ENCODE results near the gene EML5.
A peak's percentile ranks its signal among the peaks of the same experiment; 100 is the strongest.

The EML5 gene

DNA sequence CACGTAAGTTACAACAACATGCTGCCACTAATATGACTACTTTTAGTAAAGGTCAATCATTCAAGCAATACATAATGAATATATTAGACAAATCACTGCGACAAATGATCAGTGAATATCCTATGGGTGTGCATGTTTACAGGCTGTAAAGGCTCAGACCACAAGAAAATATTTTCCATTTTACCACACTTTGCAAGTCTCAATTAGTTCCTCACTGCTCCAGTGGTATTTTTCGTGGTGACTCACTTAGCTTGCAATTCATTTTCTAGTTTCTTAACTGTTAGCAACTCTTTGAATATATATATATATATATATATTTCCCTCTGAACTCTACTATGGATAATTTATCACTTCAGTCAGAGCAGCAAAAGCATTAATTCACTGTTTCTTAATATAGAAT is 96.9 kb downstream of the EML5 start:
- no peak for FAIRE-seq
- no peak for DNase-seq (ENCODE audit: insufficient read length, low spot score)
- TF ChIP-seq, protein P1, sequence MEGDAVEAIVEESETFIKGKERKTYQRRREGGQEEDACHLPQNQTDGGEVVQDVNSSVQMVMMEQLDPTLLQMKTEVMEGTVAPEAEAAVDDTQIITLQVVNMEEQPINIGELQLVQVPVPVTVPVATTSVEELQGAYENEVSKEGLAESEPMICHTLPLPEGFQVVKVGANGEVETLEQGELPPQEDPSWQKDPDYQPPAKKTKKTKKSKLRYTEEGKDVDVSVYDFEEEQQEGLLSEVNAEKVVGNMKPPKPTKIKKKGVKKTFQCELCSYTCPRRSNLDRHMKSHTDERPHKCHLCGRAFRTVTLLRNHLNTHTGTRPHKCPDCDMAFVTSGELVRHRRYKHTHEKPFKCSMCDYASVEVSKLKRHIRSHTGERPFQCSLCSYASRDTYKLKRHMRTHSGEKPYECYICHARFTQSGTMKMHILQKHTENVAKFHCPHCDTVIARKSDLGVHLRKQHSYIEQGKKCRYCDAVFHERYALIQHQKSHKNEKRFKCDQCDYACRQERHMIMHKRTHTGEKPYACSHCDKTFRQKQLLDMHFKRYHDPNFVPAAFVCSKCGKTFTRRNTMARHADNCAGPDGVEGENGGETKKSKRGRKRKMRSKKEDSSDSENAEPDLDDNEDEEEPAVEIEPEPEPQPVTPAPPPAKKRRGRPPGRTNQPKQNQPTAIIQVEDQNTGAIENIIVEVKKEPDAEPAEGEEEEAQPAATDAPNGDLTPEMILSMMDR (IDR thresholded peaks at IDR 0.05; ENCODE audit: insufficient read depth, missing control alignments): no peak

DNA sequence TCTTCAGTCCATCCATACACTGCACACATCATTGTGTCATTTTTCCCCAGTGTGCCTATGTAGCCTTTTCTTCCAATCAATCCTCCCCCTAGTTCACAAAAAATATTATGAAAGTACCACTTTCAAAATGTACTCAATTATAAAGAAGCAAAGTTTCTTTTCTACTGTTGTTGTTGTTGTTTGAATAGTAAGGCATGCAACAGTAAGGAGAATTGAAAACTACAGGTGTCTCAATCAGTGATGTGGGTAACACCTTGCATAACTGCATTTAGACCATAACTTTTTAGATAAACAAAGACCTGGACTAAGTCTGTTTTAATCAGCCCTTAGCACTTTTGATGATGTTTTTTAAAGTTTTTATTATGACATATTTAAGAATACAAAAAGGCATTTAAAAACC is 104.4 kb downstream of the EML5 start:
- FAIRE-seq (no peak), DNase-seq (ENCODE audit: insufficient read length, low spot score) (no peak)
- TF ChIP-seq, protein P1 (IDR thresholded peaks at IDR 0.05; ENCODE audit: insufficient read depth, missing control alignments): no peak

DNA sequence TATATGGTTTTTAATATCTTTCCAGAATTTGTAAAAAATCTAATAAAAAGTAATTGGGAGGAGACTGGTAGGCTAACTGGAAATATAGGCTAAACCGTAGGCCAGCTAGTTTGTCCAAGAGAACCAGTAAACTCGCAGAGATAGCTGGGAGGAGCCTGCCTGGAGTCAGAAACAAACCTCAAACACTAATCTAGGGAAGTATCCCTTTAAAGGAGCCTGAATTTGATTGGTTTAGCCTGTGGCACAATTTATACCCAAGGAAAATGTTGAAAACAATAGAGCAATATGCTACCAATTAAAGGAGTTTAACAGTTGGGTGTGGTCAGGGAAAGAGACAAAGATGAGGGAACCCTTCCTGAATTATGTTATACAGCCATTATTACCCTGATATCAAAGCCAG is 109.6 kb downstream of the EML5 start:
- TF ChIP-seq, protein P1 (IDR thresholded peaks at IDR 0.05; ENCODE audit: insufficient read depth, missing control alignments): no peak
- DNase-seq (ENCODE audit: insufficient read length, low spot score) (no peak), FAIRE-seq (peak; percentile 16)

DNA sequence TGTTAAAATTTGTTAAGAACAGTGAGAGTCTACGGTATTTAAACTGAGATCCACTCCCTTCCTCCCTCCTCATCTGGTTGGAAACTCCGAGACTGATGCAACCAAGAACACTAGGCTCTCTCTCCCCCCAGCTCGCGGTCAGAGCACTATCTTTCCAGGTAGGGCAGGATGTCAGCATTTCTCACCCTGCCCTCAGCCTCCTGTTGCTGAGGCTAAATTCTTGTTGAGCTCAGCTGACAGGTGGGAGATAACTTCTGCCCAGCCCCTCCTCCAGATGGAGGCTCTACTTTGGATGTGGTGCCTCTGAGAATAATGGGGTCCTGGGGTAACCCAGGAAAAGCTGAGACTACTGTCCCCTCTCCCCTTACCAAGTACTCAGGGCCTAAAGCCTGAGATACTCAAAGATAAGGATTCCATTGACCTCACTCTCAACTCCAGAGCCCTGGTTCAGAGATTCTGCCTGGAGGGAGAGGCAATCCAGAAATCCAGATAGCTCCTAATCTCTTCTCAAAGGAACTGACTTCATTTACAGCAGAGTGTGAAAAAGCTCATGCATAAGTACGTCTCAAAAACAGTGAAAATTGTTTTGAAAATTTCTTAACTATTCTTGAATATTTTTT is 110.1 kb downstream of the EML5 start:
- TF ChIP-seq, protein P1 (IDR thresholded peaks at IDR 0.05; ENCODE audit: insufficient read depth, missing control alignments): no peak
- DNase-seq (ENCODE audit: insufficient read length, low spot score): no peak
- FAIRE-seq: no peak

DNA sequence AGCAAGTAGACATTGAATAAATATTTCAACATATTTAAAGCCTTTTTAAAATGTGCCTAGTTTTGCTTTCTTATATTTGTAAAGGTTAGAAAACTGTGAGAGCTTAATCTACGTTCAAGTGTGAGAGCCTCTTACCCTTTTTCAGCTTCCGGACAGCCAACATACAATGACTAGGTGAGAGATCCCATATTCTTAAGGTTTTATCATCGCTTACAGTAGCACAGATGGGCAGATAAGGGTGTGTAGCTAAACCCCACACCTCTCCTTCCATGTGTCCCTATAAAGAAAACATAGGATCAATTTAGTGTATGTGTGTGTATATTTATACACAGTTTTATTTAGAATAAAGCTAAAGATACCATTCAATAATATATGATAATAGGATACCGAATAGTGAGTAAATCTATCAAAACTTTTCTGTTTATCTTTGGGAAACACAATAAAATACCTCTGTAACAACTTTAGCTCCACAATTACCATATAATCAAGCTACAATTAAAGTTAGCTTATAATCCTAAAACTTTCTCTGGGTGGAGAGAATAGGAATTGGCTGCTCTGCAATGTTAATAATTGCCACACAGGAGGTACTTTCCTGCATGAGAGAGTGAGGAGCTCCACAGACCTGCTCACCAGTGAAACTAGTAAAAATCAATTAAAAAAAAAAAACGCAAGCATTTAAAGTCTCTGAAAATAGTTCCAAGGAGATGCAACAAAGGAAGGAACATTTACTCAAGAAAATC is 110.8 kb downstream of the EML5 start:
- DNase-seq (ENCODE audit: insufficient read length, low spot score) (no peak), FAIRE-seq (no peak)
- TF ChIP-seq, protein P1 (IDR thresholded peaks at IDR 0.05; ENCODE audit: insufficient read depth, missing control alignments): no peak

DNA sequence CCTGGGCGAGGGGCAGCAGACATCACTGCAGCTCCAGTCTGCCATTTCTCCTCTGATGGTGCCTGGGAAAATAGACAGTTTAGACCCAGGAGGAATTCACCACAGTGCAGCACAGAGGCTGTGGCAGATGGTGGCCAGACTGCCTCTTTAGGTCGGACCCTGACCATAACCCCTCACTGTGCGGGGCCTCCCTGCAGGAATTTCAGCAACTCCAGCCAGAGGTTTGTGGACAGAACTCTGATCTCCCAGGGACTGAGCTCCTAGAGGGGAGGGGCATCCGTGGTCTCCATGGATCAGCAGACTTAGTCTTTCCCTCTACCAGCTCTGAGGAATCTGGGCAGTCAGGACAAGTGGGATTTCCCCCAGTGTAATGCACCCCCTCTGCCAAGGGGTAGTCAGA is 123.4 kb downstream of the EML5 start:
- DNase-seq (ENCODE audit: insufficient read length, low spot score) (no peak), FAIRE-seq (no peak)
- TF ChIP-seq, protein P1 (IDR thresholded peaks at IDR 0.05; ENCODE audit: insufficient read depth, missing control alignments): no peak
